ENCODE data around the gene PKD2L1. TPM values are rescaled to one million over a fixed set of nuclear protein-coding genes. Genes with fewer than 3 reads are reported as not detected.
A peak's percentile ranks its signal among the peaks of the same experiment; 100 is the strongest.

The PKD2L1 gene
- total RNA-seq, 1 experiment from 2014 or later: not detected

DNA sequence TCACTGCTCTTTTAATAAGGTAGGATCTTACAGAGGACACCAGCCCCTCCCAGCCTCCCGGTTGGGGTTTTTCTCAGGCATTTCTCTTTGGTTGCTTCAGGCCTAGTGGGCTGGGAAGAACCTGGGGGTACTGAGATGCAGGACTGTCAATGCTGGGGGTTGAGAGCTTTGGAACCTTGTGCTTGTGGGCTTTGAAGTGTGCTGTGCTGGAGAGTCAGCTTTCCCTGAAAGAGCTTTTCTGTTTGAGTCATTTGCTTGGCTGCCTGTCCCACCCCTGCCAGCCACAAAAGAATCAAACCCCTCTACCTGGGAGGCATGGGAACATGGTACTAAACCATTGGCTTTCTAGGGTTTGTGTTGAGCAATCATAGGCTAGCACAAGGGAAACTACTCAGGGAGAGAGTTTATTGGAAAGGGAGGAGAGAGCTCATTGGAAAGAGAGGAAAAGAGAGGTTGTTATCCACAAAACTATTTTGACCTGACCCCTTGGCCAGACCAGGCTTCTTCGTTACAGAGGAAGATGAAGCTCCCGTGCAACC lies 18.4 kb upstream of the PKD2L1 start:
- Histone ChIP-seq H3K9ac (ENCODE audit: low read length) (peak overlapping the region; percentile 87), H3K4me3 (ENCODE audit: low read length) (peak overlapping the region; percentile 96), H3K36me3 (ENCODE audit: low read depth, low read length) (peaks cover 50% of the 10 kb centered on the region), H2AFZ (ENCODE audit: low read length) (no peak overlapping the region), H3K79me2 (ENCODE audit: low read length) (peaks cover 53% of the 10 kb centered on the region), H3K27me3 (ENCODE audit: low read length) (no peaks in the 10 kb centered on the region), H3K27ac (ENCODE audit: low read length) (no peak overlapping the region), H3F3A (ENCODE audit: low read length, unreplicated experiment) (no peaks in the 10 kb centered on the region), H3K4me2 (ENCODE audit: low read length) (peak overlapping the region; percentile 90), H4K20me1 (ENCODE audit: low read length) (peaks cover 38% of the 10 kb centered on the region), H3K4me1 (ENCODE audit: insufficient read depth, low read length) (peaks cover 28% of the 10 kb centered on the region), H3K9me3 (ENCODE audit: low read length) (no peaks in the 10 kb centered on the region), H3K9me2 (replicated peaks; ENCODE audit: low read length) (no peaks in the 10 kb centered on the region)
- DNase-seq (no peak), ATAC-seq (no peak)
- ChIA-PET CTCF (no interaction called here), POLR2A (ENCODE audit: unreplicated experiment) (interaction anchor here (0.7 kb wide), 1 partner anchor 60 kb away, joined by 4 read pairs; no protein-coding TSS in a partner anchor)
- intact Hi-C loops (cut with micrococcal nuclease): loop anchor here (5.0 kb wide), 2 partner anchors 44 to 174 kb away; no protein-coding TSS in a partner anchor
- no TSS peak for BruUV-seq (replicated peaks)
- no peak for TF ChIP-seq EZH2phosphoT487 (IDR thresholded peaks at IDR 0.05; ENCODE audit: borderline replicate concordance, low read length)
- TF ChIP-seq EZH2 (IDR thresholded peaks at IDR 0.05; ENCODE audit: low read length, unreplicated experiment): no peak
- TF ChIP-seq, protein P1, sequence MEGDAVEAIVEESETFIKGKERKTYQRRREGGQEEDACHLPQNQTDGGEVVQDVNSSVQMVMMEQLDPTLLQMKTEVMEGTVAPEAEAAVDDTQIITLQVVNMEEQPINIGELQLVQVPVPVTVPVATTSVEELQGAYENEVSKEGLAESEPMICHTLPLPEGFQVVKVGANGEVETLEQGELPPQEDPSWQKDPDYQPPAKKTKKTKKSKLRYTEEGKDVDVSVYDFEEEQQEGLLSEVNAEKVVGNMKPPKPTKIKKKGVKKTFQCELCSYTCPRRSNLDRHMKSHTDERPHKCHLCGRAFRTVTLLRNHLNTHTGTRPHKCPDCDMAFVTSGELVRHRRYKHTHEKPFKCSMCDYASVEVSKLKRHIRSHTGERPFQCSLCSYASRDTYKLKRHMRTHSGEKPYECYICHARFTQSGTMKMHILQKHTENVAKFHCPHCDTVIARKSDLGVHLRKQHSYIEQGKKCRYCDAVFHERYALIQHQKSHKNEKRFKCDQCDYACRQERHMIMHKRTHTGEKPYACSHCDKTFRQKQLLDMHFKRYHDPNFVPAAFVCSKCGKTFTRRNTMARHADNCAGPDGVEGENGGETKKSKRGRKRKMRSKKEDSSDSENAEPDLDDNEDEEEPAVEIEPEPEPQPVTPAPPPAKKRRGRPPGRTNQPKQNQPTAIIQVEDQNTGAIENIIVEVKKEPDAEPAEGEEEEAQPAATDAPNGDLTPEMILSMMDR (conservative IDR thresholded peaks at IDR 0.05; ENCODE audit: low read depth, low read length): no peak

DNA sequence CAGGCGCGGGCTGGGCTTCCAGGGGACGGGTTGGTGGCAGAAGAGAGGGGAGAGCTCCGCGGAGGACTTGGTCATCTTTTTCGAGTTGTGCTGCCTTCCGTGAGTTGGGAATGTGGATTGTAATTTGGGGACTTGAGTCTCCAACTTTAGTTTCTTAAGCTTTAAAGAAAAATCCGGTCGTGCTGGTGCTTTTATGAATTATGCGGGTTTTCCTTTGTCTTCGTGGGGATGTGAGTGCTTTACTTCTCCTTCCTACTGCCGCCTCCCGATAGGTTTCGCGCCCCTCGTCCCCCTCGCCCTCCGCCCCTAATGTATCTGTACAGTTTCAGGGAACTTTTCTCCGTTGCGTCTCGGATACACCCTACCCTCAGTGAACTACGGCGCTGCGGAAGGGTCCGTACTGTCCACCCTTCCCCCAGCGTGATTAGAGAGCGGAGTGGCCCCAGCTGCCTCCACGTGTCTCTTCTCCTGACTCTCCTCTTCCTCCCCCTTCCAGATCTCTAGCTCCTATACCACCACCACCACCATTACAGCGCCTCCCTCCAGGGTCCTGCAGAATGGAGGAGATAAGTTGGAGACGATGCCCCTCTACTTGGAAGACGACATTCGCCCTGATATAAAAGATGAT lies 17.7 kb upstream of the PKD2L1 start:
- H3K27me3 ChIP-seq (ENCODE audit: low read length): no peaks in the 10 kb centered on the region
- TF ChIP-seq EZH2 (IDR thresholded peaks at IDR 0.05; ENCODE audit: low read length, unreplicated experiment): no peak
- TF ChIP-seq, protein P1 (conservative IDR thresholded peaks at IDR 0.05; ENCODE audit: low read depth, low read length): no peak
- no peak for TF ChIP-seq EZH2phosphoT487 (IDR thresholded peaks at IDR 0.05; ENCODE audit: borderline replicate concordance, low read length)
- TSS peak; percentile 44 for BruUV-seq (replicated peaks)
- H3K79me2 ChIP-seq (ENCODE audit: low read length): peaks cover 53% of the 10 kb centered on the region
- H3K36me3 ChIP-seq (ENCODE audit: low read depth, low read length): peaks cover 45% of the 10 kb centered on the region
- POLR2A ChIA-PET (ENCODE audit: unreplicated experiment): interaction anchor here (0.7 kb wide), 1 partner anchor 59 kb away, joined by 4 read pairs; no protein-coding TSS in a partner anchor
- H3K4me2 ChIP-seq (ENCODE audit: low read length): peak overlapping the region; percentile 90
- peaks cover 28% of the 10 kb centered on the region for H3K4me1 ChIP-seq (ENCODE audit: insufficient read depth, low read length)
- H4K20me1 ChIP-seq (ENCODE audit: low read length): peaks cover 38% of the 10 kb centered on the region
- no peaks in the 10 kb centered on the region for H3K9me2 ChIP-seq (replicated peaks; ENCODE audit: low read length)
- no peak for ATAC-seq
- H3F3A ChIP-seq (ENCODE audit: low read length, unreplicated experiment): no peaks in the 10 kb centered on the region
- H3K4me3 ChIP-seq (ENCODE audit: low read length): peak overlapping the region; percentile 96
- peak overlapping the region; percentile 40; the same call in 1 of the 2 replicates for H2AFZ ChIP-seq (ENCODE audit: low read length)
- intact Hi-C loops (cut with micrococcal nuclease): loop anchor here (1.0 to 5.0 kb wide), 4 partner anchors 23 to 175 kb away; no protein-coding TSS in a partner anchor
- H3K9me3 ChIP-seq (ENCODE audit: low read length): no peaks in the 10 kb centered on the region
- no peak overlapping the region for H3K27ac ChIP-seq (ENCODE audit: low read length)
- H3K9ac ChIP-seq (ENCODE audit: low read length): peak overlapping the region; percentile 87
- no peak for DNase-seq
- CTCF ChIA-PET: no interaction called here
